MV-4-11 (cell line): ENCODE data around the gene SLC10A6.

Experiments used
- DNase-seq: peaks from one replicate; lab custom pipeline; 2025; lab: John Stamatoyannopoulos, UW

Gene SLC10A6

DNA sequence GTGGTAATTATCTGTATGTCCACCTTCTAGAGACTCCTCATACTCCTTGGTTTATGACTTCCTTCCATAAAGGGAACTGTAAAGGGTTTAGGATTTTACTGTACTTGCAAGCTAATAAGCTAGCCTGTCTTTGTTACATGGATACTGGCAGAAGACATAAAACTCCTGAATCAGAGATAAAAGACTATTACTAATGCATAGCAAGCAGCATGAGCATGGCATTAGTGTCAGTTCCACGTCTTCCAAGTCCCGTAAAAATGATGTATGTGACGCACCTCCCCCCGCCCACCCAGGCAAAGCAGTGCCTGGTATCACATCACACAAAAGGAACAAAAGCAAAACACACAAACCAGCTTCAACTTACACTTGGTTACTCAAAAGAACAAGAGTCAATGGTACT lies 71.0 kb downstream of the SLC10A6 start:
- DNase-seq = no peak

DNA sequence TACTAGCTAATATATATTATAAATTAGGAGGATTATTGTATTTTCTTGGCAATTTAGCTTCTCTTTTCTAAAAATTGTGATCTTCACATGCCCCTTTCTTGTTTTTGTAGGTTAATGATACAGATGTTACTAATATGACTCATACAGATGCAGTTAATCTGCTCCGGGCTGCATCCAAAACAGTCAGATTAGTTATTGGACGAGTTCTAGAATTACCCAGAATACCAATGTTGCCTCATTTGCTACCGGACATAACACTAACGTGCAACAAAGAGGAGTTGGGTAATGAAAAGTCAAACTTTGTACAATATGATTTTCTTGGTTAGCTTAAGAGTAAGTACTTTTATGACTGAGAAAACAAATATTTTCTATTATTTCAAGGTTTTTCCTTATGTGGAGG lies 74.1 kb downstream of the SLC10A6 start:
- DNase-seq = no peak
